GM12874 (cell line): ENCODE results near the gene RAB8B.

Experiments used
- TF ChIP-seq, protein P1 (sequence below): IDR thresholded peaks from 2 replicates; pipeline ENCODE4 v1.5.1; 2011; ENCODE audit warnings: low read depth, mild to moderate bottlenecking, control low read depth, low read length, moderate library complexity; ENCODE audit not compliant: insufficient read depth

The RAB8B gene

DNA sequence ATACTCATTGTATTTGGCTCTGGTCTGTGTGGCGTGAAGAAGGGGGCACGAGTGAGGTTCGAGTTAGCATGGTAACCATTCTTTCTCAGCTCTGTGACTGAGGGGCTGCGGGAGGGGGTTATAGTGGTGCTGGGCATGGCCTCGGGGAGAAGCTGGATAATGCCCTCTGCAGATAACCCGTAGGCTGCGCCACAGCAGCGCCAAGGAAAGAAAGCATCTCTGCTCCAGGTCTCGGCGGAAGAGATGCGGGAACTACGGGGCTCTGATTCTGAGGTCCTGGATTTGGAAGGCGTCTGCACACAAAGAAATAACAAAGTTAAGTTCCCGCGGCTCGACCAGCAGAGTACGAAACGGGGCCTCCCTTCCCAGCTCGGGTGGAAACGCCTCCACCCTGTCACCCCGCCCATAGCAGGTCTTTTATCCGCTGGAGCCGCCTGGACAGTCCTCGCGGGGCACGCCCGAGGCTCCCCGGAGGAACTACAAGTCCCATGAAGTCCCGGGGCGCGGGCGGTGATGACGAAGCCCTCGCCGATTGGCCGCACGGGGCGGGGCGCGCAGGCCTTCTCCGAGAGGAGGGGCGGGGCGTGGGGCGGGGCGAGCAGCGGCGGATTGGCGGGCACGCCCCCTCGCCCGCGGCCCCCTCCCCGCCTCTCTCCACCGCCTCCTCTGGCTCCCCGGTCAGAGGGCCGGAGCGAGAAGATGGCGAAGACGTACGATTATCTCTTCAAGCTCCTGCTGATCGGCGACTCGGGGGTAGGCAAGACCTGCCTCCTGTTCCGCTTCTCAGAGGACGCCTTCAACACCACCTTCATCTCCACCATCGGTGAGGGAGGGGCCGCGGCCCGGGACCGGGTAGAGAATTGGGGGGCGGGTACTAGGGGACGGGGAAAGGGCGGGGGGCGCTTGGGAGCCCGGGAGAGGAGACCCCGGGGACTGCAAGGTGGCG is at the start of gene RAB8B:
TSS of gene RAB8B (plus strand) at position 681 of the 946 bp plus-strand sequence. CDS start at position 700, 19 bp downstream.
- TF ChIP-seq, protein P1, sequence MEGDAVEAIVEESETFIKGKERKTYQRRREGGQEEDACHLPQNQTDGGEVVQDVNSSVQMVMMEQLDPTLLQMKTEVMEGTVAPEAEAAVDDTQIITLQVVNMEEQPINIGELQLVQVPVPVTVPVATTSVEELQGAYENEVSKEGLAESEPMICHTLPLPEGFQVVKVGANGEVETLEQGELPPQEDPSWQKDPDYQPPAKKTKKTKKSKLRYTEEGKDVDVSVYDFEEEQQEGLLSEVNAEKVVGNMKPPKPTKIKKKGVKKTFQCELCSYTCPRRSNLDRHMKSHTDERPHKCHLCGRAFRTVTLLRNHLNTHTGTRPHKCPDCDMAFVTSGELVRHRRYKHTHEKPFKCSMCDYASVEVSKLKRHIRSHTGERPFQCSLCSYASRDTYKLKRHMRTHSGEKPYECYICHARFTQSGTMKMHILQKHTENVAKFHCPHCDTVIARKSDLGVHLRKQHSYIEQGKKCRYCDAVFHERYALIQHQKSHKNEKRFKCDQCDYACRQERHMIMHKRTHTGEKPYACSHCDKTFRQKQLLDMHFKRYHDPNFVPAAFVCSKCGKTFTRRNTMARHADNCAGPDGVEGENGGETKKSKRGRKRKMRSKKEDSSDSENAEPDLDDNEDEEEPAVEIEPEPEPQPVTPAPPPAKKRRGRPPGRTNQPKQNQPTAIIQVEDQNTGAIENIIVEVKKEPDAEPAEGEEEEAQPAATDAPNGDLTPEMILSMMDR: no peak

DNA sequence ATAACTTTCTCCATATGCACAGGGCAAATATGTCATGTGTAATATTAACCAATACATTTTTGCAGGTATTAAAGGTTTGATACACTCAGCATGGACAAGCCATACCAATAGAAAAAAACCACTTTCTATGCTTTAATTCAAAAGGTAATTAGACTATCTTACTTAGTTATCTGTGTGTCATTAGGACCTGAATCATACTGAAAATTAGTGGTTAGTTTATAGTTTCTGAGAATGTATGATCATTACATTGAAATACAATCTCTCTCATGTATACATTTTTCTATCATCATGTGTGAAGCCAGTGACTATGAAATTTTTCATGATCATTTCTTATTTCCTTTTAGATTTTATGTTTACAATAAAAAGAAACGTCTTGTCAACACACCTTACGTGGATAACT is 48.5 kb upstream of the RAB8B start:
- TF ChIP-seq, protein P1: no peak

DNA sequence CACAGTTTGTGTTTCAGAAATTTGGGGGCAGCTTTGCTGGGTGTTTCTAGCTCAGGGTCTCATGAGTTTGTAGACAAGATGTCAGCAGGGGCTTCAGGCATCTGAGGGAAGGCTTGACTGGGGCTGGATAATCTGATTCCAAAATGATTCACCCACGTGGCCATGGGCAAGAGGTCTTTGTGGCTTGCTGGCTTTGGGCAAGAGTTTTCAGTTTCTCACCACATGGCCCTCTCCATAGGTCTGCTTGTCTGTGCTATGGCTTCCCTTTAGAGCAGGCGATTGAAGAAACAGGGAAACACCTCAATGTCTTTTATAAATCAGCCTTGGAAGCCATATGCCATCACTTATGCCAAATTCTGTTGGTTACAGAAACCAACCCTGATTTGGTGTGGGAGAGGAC is 44.0 kb upstream of the RAB8B start:
- TF ChIP-seq, protein P1: no peak

DNA sequence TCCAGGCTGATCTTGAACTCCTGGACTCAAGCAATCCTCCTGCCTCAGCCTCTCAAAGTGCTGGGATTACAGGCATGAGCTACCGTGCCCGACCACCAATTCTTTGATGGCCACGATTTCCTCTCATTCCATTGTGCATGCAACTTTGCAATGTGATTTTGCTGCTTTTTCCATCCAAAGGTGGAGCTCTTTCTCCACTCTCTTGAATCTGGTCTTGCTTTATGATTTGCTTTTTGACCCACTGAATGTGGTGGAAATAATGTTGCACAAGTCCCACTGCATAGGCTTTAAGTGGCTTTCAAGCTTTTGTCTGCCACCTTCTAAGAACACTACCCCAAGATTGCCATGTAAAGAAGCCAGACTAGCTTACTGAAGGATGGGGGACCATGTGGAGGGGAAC is 42.7 kb upstream of the RAB8B start:
- TF ChIP-seq, protein P1: no peak

DNA sequence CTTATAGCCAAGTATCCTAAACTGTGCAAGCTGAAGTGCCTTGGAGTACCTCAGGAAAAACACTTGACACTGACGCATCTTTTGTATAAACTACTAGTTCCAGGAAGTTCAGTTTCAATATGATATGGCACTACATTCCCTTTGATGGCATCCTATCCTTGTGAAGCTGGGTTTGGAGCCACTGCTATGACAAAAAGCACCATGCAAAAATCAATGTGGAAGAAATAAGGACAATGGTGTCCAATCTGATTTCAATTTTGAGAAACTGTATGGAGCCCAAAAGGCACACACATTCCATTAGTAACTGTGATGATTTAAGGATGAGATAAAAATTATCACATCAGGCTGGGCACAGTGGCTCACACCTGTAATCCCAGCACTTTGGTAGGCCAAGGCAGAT is 37.7 kb upstream of the RAB8B start:
- TF ChIP-seq, protein P1: no peak

DNA sequence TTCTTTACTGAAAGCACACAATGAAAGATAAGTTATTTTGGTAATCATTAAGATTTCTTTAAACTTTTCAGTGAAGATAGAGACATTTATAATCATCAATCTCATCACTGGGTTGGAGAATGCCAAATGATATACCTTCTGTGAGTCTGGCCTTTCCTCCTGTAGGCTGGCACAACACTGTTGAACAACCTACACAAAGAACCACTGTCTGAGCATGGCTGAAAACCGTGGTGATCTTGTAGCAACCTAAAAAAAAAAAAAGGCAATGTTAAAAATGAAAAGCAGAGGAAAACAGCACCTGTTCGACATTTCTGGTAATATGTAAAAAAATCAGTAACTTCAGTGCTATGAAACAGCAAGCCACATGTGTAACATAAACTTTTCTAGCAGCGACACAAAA is 33.9 kb upstream of the RAB8B start:
- TF ChIP-seq, protein P1: no peak

DNA sequence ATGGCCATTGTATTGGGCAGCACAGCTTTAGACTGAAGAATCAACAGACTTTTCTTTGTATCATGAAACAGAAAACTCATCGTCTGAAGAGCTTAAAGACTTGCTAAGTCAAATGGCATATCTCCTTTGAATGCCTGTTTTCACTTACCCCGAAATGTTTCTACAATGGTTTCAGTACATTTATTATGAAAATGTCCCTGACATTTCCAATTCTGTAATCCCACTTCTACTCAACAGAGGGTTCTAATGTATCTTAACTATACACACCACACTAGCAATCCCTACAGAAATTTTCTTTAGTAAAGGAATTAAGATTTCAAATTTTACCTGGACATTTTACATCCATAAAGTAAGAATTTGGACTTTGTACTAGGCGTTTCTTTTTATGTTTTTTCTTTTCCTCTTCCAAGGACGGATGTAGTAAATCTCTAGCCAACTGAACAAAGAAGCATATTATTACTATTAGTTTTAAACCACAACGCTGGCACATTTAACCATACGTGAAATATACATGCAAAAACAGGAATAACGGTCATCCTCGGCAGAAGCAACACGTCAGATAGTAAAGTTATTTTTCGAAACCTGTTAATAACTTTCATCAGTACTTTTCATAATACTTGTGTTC is 33.2 kb upstream of the RAB8B start:
- TF ChIP-seq, protein P1: no peak
